DMS153 (cell line): ENCODE results near the gene IGF2R.
"Not testable (repeated sequence)": the region's sequence is repeated elsewhere in the genome, so short reads cannot be mapped to it uniquely, and the experiment has no call there.

ENCODE experiments used
- DNase-seq: peaks from one replicate; lab custom pipeline; 2025; lab: John Stamatoyannopoulos, UW

Gene IGF2R

DNA sequence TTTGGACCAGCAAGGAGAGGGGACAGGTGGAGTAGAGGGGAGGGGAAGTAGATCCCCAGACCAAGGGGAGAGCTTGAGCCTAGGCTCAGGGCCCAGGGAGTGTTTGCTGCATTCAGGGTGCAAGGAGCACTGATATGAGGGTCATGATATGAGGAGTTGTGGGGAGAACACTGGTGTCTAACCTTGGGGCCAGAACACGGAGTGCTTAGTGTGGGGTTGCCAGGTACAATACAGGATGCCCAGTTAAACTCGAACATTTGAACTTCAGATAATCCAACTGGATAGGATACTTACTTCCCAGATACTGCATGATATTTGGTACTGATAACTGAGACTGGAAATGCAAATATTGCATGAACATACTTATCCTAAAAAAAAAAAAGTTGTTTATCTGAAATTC lies 155.1 kb downstream of the IGF2R start:
- no peak for DNase-seq

DNA sequence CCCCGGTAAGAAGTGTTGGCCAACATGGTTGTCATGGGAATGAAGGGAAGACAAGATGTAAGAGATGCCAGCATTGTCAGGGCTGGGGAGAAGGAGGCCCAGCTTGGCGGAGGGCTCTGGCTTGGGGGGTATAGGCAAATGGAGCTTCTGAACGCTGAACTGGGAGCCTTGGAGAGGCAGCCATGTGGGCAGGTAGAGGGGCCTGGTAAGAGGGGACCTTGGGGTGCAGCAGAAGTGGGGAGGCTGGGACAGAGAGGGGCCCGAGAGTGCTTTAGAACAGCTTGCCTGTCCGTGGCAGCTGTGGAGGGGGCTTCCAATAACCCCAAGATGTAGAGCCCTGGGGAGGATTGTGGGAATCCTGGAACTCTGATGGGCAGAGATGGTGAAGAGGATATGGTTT lies 155.7 kb downstream of the IGF2R start:
- no peak for DNase-seq

DNA sequence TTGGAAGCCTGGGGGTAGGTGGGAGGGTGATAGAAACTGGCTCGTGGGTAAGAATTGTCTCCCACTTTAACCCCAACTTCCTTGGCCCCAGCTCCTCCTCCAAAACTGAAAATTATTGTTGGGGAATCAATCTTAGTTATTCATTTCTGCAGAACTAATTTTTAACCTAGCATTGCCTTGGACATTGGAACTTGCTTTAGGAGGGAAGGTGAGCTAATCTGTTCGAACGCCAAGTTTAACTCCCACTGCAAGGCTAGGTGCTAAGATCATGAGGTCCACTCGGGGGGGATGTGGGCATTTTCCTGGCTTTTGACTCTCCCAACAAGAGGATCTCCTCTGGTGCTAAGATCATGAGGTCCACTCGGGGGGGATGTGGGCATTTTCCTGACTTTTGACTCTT lies 156.2 kb downstream of the IGF2R start:
- DNase-seq = not testable (repeated sequence)

GRCh38 chr6:160127270-160128124 lies 158.6 kb downstream of the IGF2R start:
- DNase-seq = no peak

- DNase-seq = no peak
Observed at GRCh38 chr6:160128125-160128683, 159.3 kb downstream of the IGF2R start.

- DNase-seq = no peak
Observed at GRCh38 chr6:160128879-160129516, 160.1 kb downstream of the IGF2R start.

DNA sequence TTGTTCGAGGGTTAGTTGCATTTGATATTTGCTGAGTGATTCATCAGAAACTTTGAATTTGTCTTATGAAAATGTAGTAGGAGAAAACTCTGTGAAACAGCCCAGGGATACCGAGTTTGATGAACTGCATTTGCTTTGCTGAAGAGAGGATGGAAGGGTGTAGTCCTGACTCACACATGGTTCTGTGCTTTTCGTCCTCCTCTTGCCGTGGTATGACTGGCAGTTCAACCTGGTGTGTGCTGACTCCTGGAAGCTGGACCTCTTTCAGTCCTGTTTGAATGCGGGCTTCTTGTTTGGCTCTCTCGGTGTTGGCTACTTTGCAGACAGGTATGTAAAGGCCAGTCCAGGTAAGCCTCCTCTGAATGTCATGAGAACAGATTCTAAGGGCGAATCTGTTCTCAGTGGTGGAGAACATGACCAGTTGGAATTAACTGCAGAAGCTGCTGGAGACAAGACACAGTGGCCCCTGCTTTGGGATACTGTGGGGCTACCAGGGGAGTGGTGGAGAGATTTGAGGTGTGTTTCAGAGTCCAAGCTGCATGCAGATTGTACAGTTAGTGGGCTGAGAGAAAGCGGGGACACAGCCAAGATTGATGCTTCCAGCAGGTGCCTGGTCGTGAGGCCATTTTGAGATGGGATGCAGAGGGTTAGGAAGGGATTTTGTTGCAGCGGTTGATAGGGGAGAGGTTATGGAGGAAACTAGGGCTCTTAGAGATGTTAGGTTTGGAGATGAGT lies 161.2 kb downstream of the IGF2R start:
- DNase-seq = no peak

- DNase-seq = no peak
Observed at GRCh38 chr6:160130729-160131484, 162.0 kb downstream of the IGF2R start.

GRCh38 chr6:160131636-160132296 lies 162.9 kb downstream of the IGF2R start:
- no peak for DNase-seq

DNA sequence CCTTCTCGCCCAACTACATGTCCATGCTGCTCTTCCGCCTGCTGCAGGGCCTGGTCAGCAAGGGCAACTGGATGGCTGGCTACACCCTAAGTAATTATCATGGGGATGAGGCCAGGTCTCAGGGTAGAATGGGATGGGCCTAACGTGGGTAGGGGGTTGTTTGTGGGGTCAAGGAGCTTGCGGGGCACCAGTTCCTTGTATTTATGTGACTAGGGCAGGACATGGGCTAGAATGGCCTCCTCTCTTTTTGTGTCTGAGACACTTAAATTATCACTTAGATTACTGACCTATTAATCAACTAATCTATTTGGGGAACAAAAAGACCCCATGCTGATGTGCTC lies 163.4 kb downstream of the IGF2R start:
- no peak for DNase-seq

- no peak for DNase-seq
Observed at GRCh38 chr6:160132776-160133338, 164.0 kb downstream of the IGF2R start.

- no peak for DNase-seq
Observed at GRCh38 chr6:160133441-160134336, 164.8 kb downstream of the IGF2R start.

GRCh38 chr6:160134337-160134751 lies 165.5 kb downstream of the IGF2R start:
- not testable (repeated sequence) for DNase-seq

GRCh38 chr6:160134779-160135547 lies 166.1 kb downstream of the IGF2R start:
- DNase-seq = no peak

GRCh38 chr6:160135907-160136655 lies 167.2 kb downstream of the IGF2R start:
- no peak for DNase-seq

- DNase-seq = no peak
Observed at GRCh38 chr6:160137130-160137988, 168.5 kb downstream of the IGF2R start.
